ENCODE measurements around the gene CPNE7. TPM values are rescaled to one million over a fixed set of nuclear protein-coding genes. Genes with fewer than 3 reads are reported as not detected.
A peak's percentile ranks its signal among the peaks of the same experiment; 100 is the strongest.

Gene CPNE7
- total and polyA plus RNA-seq, 10 of the 15 experiments (the other 5 are each of a cell fraction or from before 2014, with no cell fraction given) = 0.29 to 46.9 (median 17.5) TPM

- peak; percentile 42 for TF ChIP-seq RUNX3 (IDR thresholded peaks at IDR 0.05; ENCODE audit: low read length)
- 0 out of 2 replicates have a peak, but pooled peaks have one; percentile 51 for TF ChIP-seq GATAD2B (conservative IDR thresholded peaks at IDR 0.05; ENCODE audit: low read depth)
- no peak for TF ChIP-seq ELK1 (IDR thresholded peaks at IDR 0.05; ENCODE audit: low read depth, low read length)
- TF ChIP-seq BCL3 (IDR thresholded peaks at IDR 0.05; ENCODE audit: borderline replicate concordance, insufficient read depth, low read depth, low read length, poor library complexity, severe bottlenecking) = peak; percentile 28
- peak; percentile 53; the same call in 1 of the 2 replicates for TF ChIP-seq ATF3 (IDR thresholded peaks at IDR 0.05; ENCODE audit: borderline replicate concordance, extremely low read depth, low read depth, low read length)
- TF ChIP-seq TARDBP (IDR thresholded peaks at IDR 0.05; ENCODE audit: borderline replicate concordance) = no peak
- TF ChIP-seq MTA3 (IDR thresholded peaks at IDR 0.05; ENCODE audit: borderline replicate concordance, low read length) = peak; percentile 52
- no peak for TF ChIP-seq JUND (IDR thresholded peaks at IDR 0.05; ENCODE audit: low read depth, low read length)
- peak; percentile 84 for TF ChIP-seq USF1 (IDR thresholded peaks at IDR 0.05; ENCODE audit: borderline replicate concordance, extremely low read length, insufficient read depth, low read depth, low read length)
- TF ChIP-seq IRF5 (IDR thresholded peaks at IDR 0.05; ENCODE audit: borderline replicate concordance) = no peak
- TF ChIP-seq RAD51 (IDR thresholded peaks at IDR 0.05) = peak; percentile 95
These were observed 9.8 kb upstream of the CPNE7 start (continued) for GRCh38 chr16:89565506-89566372.

All from GM12878 (cell line).